Activated CD4-positive, CD25-positive, alpha-beta regulatory T cell treated with anti-CD3 and anti-CD28 coated beads, Interleukin-2, amount 50 U/mL, for 24 hours (primary cell): ENCODE data around the gene TUBA1A.
"Not testable (repeated sequence)": the region's sequence is repeated elsewhere in the genome, so short reads cannot be mapped to it uniquely, and the experiment has no call there.

Experiments
- ATAC-seq, 2 donors: fragments of 150-1000 bp; cut with Tn5 transposase; one replicate each; pipeline ENCODE4 v1.10.0; 2021; ENCODE audit warnings: mild to moderate bottlenecking in 1 of 2, moderate library complexity in 1 of 2

The TUBA1A gene

DNA sequence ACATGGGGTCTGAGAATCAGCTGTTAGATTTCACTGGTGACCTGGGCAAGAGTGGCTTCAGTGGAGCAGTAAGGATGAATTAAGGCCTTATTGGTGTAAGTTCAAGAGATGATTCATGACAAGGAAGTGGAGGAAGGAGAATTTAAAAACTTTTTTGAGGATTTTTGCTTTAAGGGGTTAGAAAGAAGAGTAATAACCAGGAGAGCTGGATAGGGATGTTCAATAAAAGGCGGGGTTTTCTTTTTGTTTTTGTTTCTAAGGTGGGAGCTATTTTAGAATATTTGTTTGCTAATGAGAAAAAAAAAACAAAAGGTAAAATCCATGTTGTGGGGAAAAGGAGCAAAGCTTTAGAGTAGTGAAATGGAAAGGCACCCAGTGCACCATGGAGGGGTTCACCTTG lies 42.5 kb downstream of the TUBA1A start:
- ATAC-seq, result no peak

DNA sequence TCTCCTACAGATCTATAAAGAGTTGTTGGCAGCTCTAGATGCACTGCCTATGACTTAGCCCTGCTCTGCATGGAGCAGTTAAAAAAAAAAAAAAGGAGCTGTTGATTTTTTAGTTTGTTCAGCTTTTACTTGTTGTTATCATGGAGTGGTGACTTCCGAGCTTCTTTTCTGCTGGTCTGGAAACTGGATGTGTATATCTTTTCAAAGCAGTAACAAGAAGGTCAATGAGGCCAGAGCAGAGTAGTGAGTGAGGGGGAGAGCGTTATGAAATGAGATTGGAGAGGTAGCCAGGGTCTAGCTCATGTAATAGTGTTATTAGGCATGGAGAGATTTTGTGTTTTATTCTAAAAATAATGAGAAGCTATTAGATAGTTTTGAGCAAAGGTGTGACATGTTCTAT lies 44.5 kb downstream of the TUBA1A start:
- no peak for ATAC-seq

DNA sequence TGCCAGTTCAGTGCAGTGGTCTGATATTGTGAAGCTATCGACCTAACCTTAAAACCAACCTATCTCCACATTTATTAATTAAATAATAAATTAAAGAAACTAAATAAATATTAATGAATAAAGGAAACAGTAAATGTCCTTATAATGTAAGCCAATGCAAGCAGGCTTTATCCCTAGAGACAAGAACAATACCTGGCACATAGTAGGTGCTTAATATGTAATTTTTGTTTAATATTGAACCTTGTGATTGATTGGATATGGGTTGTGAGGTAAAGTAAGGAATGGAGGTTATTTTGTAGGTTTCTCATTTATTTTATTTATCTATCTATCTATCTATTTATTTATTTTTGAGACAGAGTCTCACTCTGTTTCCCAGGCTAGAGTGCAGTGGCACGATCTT lies 49.9 kb downstream of the TUBA1A start:
- ATAC-seq, result no peak

DNA sequence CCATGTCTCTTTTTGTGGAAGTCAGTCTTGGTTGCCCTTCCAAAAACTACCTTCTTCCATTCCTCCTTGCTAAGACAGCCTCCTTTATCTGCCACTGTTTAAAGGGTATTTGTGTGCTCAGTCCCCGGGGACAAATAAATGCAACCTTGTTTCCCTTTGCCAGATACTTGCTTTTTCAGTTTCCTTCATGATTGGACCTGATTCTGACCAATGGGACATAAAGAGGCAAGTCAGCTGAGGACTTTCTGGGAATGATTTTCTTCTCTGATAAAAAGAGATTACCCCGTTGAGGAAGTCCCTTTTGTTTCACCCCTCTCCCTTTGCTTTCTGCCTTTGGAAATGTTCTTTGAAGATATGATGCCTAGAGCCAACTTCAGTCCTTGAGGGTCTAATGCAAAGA lies 50.3 kb downstream of the TUBA1A start:
- no peak for ATAC-seq

DNA sequence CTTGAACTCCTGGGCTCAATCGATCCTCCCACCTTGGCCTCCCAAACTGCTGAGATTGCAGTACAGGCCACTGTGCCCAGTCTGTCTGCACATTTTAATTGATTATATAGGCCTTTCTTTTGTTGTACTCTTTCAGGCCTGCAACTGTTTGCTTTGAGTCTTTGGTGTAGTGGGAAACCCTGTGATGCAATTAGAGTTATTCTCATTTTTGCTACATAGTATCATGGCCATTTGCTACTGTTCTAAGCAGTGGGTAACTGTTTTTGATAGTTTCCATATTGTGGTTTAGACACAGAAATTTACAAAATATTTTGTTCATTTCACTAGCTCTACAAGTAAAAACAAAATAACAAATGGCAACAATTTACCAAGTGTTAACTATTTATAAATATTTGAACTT lies 51.4 kb downstream of the TUBA1A start:
- ATAC-seq, result no peak

DNA sequence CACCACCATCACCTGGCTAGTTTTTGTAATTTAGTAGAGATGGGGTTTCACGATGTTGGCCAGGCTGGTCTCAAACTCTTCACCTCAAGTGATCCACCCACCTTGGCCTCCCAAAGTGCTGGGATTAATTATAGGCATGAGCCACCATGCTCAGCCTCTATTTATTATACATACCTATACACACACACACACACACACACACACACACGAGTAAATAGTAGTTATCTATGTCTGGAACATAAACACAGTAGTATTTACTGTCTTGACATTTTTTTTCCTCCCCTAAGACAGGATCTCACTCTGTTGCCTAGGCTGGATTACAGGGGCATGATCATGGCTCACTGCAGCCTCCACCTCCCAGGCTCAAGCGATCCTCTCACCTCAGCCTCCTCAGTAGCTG lies 51.9 kb downstream of the TUBA1A start:
- ATAC-seq, result not testable (repeated sequence)
